Measurements from ENCODE around the gene VEZF1.

The VEZF1 gene

DNA sequence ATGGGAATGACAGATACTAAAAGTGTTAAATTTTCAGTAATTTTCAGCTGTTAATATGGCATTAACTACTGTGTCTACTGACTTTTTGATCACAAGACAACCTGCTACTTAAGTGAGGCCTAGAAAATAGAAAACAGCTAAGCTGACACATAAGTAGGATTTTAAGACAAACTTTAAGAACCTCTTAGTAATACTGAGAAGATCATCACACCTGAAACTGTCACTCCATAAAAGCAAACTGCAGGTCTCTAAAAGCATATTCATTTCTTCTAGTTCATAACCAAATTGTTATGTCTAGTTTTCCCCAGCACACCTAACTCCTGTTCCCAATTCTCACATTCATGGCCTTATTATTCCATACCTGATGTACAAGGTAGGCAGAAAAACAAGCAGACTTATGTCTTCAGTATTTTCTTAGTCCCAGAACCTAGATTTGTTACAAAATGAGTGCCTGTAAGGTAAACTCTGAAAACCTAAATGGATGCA is 11.0 kb upstream of the VEZF1 start:
- TF ChIP-seq, protein P1, sequence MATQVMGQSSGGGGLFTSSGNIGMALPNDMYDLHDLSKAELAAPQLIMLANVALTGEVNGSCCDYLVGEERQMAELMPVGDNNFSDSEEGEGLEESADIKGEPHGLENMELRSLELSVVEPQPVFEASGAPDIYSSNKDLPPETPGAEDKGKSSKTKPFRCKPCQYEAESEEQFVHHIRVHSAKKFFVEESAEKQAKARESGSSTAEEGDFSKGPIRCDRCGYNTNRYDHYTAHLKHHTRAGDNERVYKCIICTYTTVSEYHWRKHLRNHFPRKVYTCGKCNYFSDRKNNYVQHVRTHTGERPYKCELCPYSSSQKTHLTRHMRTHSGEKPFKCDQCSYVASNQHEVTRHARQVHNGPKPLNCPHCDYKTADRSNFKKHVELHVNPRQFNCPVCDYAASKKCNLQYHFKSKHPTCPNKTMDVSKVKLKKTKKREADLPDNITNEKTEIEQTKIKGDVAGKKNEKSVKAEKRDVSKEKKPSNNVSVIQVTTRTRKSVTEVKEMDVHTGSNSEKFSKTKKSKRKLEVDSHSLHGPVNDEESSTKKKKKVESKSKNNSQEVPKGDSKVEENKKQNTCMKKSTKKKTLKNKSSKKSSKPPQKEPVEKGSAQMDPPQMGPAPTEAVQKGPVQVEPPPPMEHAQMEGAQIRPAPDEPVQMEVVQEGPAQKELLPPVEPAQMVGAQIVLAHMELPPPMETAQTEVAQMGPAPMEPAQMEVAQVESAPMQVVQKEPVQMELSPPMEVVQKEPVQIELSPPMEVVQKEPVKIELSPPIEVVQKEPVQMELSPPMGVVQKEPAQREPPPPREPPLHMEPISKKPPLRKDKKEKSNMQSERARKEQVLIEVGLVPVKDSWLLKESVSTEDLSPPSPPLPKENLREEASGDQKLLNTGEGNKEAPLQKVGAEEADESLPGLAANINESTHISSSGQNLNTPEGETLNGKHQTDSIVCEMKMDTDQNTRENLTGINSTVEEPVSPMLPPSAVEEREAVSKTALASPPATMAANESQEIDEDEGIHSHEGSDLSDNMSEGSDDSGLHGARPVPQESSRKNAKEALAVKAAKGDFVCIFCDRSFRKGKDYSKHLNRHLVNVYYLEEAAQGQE (IDR thresholded peaks at IDR 0.05; ENCODE audit: insufficient replicate concordance, low read depth), result no peak
- no peak for TF ChIP-seq SPI1 (IDR thresholded peaks at IDR 0.05; ENCODE audit: borderline replicate concordance, low read depth)
- TF ChIP-seq, protein P2, sequence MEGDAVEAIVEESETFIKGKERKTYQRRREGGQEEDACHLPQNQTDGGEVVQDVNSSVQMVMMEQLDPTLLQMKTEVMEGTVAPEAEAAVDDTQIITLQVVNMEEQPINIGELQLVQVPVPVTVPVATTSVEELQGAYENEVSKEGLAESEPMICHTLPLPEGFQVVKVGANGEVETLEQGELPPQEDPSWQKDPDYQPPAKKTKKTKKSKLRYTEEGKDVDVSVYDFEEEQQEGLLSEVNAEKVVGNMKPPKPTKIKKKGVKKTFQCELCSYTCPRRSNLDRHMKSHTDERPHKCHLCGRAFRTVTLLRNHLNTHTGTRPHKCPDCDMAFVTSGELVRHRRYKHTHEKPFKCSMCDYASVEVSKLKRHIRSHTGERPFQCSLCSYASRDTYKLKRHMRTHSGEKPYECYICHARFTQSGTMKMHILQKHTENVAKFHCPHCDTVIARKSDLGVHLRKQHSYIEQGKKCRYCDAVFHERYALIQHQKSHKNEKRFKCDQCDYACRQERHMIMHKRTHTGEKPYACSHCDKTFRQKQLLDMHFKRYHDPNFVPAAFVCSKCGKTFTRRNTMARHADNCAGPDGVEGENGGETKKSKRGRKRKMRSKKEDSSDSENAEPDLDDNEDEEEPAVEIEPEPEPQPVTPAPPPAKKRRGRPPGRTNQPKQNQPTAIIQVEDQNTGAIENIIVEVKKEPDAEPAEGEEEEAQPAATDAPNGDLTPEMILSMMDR (IDR thresholded peaks at IDR 0.05; ENCODE audit: insufficient read depth, low read length), result no peak
- no peak for TF ChIP-seq GABPA (IDR thresholded peaks at IDR 0.05; ENCODE audit: low read depth)
- TF ChIP-seq POLR2AphosphoS5 (IDR thresholded peaks at IDR 0.05; ENCODE audit: low read depth), result no peak
- H3K27ac ChIP-seq (replicated peaks), result no peak overlapping the region
- H3K4me3 ChIP-seq (replicated peaks; ENCODE audit: insufficient read depth, low read length), result no peak overlapping the region
- H3K27me3 ChIP-seq (ENCODE audit: insufficient read depth, poor library complexity, severe bottlenecking), result no peaks in the 10 kb centered on the region
- no peak for DNase-seq (ENCODE audit: low read depth in 1 of 2, low spot score in 1 of 2)

DNA sequence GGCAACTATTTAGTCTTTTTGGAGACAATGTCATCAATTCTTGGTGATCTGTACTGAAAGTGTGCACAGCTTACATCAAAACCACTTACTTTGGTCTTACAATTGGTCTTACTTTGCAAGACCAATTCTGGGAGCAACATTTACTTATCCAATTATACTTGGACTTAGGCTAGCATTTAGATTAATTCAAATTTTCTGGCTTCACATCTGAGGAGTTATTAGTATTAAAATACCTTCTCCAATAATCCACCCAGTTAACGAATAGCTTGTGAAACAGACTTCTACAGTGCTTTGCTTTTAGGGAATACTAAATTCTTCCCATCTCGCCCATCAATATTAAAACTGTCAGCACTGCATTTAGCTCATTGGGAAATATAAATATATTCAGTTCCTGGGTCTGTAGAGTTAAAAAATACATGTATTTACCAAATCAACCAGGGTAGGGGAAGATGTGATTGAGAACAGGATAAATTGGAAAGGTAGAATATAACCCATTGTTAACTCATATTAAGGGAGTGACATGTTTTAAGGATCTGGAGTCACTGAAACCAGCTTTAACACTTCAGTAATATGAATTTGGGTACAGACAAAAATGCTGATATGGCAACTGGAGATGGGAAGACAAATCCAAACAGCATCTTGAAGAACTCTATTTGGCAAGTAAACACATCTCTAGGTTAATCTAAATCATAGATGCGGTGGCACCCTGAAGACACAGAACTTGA is 9.2 kb upstream of the VEZF1 start:
- H3K27me3 ChIP-seq (ENCODE audit: insufficient read depth, poor library complexity, severe bottlenecking), result no peaks in the 10 kb centered on the region
- DNase-seq (ENCODE audit: low read depth in 1 of 2, low spot score in 1 of 2), result no peak
- TF ChIP-seq, protein P2 (IDR thresholded peaks at IDR 0.05; ENCODE audit: insufficient read depth, low read length), result no peak
- peak; percentile 37; the same call in 1 of the 2 replicates for TF ChIP-seq POLR2AphosphoS5 (IDR thresholded peaks at IDR 0.05; ENCODE audit: low read depth)
- no peak overlapping the region for H3K4me3 ChIP-seq (replicated peaks; ENCODE audit: insufficient read depth, low read length)
- H3K27ac ChIP-seq (replicated peaks), result no peak overlapping the region

DNA sequence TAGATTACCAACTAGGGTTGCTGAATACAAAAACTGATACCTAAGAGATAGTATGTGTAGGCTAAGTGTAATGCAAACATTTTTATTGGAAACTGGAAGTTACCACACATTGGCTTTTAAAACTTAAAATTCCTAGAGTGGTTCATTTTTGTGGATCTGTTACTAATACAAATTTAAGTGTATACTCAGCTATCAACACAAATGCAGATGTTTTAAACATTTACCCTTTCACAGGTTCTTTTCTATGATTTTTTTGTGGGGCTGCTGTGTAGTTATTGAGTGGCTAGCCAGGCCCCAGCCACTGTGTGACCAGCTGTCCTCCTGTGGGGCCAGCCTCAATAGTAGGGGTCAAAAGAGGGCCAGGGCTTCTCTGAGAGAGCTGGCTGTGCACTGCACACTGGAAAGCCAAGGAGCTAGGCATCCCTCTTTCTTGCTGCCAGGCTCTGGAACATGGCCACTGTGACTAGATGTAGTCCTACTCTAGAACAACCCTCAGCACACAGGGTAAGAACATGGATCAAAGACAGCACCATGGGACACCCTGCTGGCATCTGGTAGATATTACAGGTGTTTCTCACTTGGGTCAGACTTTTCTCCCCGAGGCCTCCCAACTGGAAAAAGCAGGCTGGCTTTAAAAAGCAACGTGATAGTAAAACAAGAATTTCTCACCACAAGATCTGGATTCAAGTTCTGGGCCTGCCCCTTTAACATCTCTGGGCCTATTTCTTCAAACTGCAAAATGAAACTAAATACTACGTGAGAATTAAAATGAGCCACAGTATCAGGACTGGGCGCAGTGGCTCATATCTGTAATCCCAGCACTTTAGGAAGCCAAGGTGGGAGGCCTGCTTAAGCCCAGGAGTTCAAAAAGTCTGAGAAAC is 7.3 kb upstream of the VEZF1 start:
- H3K4me3 ChIP-seq (replicated peaks; ENCODE audit: insufficient read depth, low read length), result no peak overlapping the region
- no peaks in the 10 kb centered on the region for H3K27me3 ChIP-seq (ENCODE audit: insufficient read depth, poor library complexity, severe bottlenecking)
- DNase-seq (ENCODE audit: low read depth in 1 of 2, low spot score in 1 of 2), result peak in 1 of 2 experiments; percentile 80
- 0 out of 2 replicates have a peak overlapping the region, but pooled peaks have one; percentile 4 for H3K27ac ChIP-seq (replicated peaks)
- TF ChIP-seq SPI1 (IDR thresholded peaks at IDR 0.05; ENCODE audit: borderline replicate concordance, low read depth) (no peak), POLR2AphosphoS5 (IDR thresholded peaks at IDR 0.05; ENCODE audit: low read depth) (peak; percentile 86), GABPA (IDR thresholded peaks at IDR 0.05; ENCODE audit: low read depth) (no peak)
- TF ChIP-seq, protein P2 (IDR thresholded peaks at IDR 0.05; ENCODE audit: insufficient read depth, low read length), result peak; percentile 38
- TF ChIP-seq, protein P1 (IDR thresholded peaks at IDR 0.05; ENCODE audit: insufficient replicate concordance, low read depth), result no peak
